GM18526 (cell line): ENCODE measurements around the gene AP2S1.

Source experiments
- POLR2A ChIP-seq: IDR thresholded peaks from 3 replicates; pipeline ENCODE4 v1.6.1; 2011; ENCODE audit not compliant: insufficient read length; ENCODE audit errors: extremely low read depth

AP2S1 gene

GRCh38 chr19:46791944-46792343 is 58.7 kb downstream of the AP2S1 start:
- TF ChIP-seq POLR2A: no peak

- TF ChIP-seq POLR2A: no peak
These were observed 61.3 kb downstream of the AP2S1 start for GRCh38 chr19:46789371-46789770.

- no peak for TF ChIP-seq POLR2A
These were observed 61.7 kb downstream of the AP2S1 start for GRCh38 chr19:46788968-46789338.

GRCh38 chr19:46788262-46788967 is 62.2 kb downstream of the AP2S1 start, which contains the start of gene SLC1A5:
SLC1A5 (minus strand) TSS chr19:46788594; CDS start chr19:46787965, 629 bp downstream.
- peak; percentile 100 for TF ChIP-seq POLR2A
